ENCODE data around the gene CEMIP.

- no peak for TF ChIP-seq FOSL2 (CRISPR knock-in tag; IDR thresholded peaks at IDR 0.05)
- no peak for TF ChIP-seq NFIB (CRISPR knock-in tag; IDR thresholded peaks at IDR 0.05; ENCODE audit: borderline replicate concordance)
- TF ChIP-seq MXI1 (IDR thresholded peaks at IDR 0.05; ENCODE audit: borderline replicate concordance, low read depth, low read length): no peak
- TF ChIP-seq KLF16 (CRISPR knock-in tag; IDR thresholded peaks at IDR 0.05): no peak
- TF ChIP-seq YY1 (IDR thresholded peaks at IDR 0.05; ENCODE audit: insufficient read depth, insufficient replicate concordance, low read depth, low read length): no peak
- TF ChIP-seq RXRA (CRISPR knock-in tag; IDR thresholded peaks at IDR 0.05): no peak
- no peak for TF ChIP-seq ZC3H4 (CRISPR knock-in tag; IDR thresholded peaks at IDR 0.05; ENCODE audit: borderline replicate concordance)
Measured at GRCh38 chr15:80769153-80769828, 9.9 kb upstream of the CEMIP start.
